Activated CD4-positive, alpha-beta T cell treated with anti-CD3 and anti-CD28 coated beads, Interleukin-10, Interleukin-2, amounts not matched to agents 100 ng/mL and 50 ng/mL, durations not matched to agents 16 hours and 8 hours (primary cell): ENCODE results near the gene ARHGAP26.

Source experiments
- DNase-seq: peaks from one replicate; pipeline ENCODE4 v3.0.0-alpha.2; 2020

ARHGAP26 gene

GRCh38 chr5:143054480-143054941 lies 284.3 kb downstream of the ARHGAP26 start:
- DNase-seq = peak; percentile 69

- peak; percentile 69 for DNase-seq
Observed at GRCh38 chr5:143055596-143056338, 285.6 kb downstream of the ARHGAP26 start.

GRCh38 chr5:143056339-143056704 lies 286.1 kb downstream of the ARHGAP26 start:
- peak; percentile 60 for DNase-seq

GRCh38 chr5:143056792-143057579 lies 286.8 kb downstream of the ARHGAP26 start:
- DNase-seq = peak; percentile 61

GRCh38 chr5:143057580-143057999 lies 287.4 kb downstream of the ARHGAP26 start:
- no peak for DNase-seq

- DNase-seq = no peak
Observed at GRCh38 chr5:143059355-143059754, 289.2 kb downstream of the ARHGAP26 start.

- DNase-seq = no peak
Observed at GRCh38 chr5:143059976-143060765, 290.0 kb downstream of the ARHGAP26 start.

- no peak for DNase-seq
Observed at GRCh38 chr5:143061161-143061945, 291.2 kb downstream of the ARHGAP26 start.

- DNase-seq = no peak
Observed at GRCh38 chr5:143062379-143062778, 292.2 kb downstream of the ARHGAP26 start.

GRCh38 chr5:143063175-143063970 lies 293.2 kb downstream of the ARHGAP26 start:
- no peak for DNase-seq

GRCh38 chr5:143064218-143064641 lies 294.1 kb downstream of the ARHGAP26 start:
- no peak for DNase-seq

GRCh38 chr5:143064676-143065075 lies 294.5 kb downstream of the ARHGAP26 start:
- no peak for DNase-seq

- DNase-seq = peak; percentile 46
Observed at GRCh38 chr5:143065185-143065965, 295.2 kb downstream of the ARHGAP26 start.

- DNase-seq = no peak
Observed at GRCh38 chr5:143065996-143066522, 295.9 kb downstream of the ARHGAP26 start.

- DNase-seq = peak; percentile 56
Observed at GRCh38 chr5:143066556-143067281, 296.5 kb downstream of the ARHGAP26 start.

- DNase-seq = no peak
Observed at GRCh38 chr5:143068712-143069111, 298.5 kb downstream of the ARHGAP26 start.

GRCh38 chr5:143071927-143072326 lies 301.8 kb downstream of the ARHGAP26 start:
- no peak for DNase-seq

GRCh38 chr5:143072734-143073133 lies 302.6 kb downstream of the ARHGAP26 start:
- no peak for DNase-seq

GRCh38 chr5:143073766-143074165 lies 303.6 kb downstream of the ARHGAP26 start:
- DNase-seq = no peak
